Peyer's patch (tissue), 4 donors: Measurements from ENCODE around the gene GTPBP10. TPM values are rescaled to one million over a fixed set of nuclear protein-coding genes. Genes with fewer than 3 reads are reported as not detected.
"Not testable (repeated sequence)": the region's sequence is repeated elsewhere in the genome, so short reads cannot be mapped to it uniquely, and the experiment has no call there.

Source experiments
- DNase-seq, 3 donors: peaks; one replicate each; pipeline ENCODE4 v3.0.0-alpha.2; 2017 to 2019
- H3K27ac ChIP-seq, 4 donors: fragments of 200-600 bp; sonication (generic); one replicate each; pipeline ENCODE4 v1.5.1; 2016 to 2019
- H3K27me3 ChIP-seq, 2 donors: fragments of 200-600 bp; sonication (generic); one replicate each; pipeline ENCODE4 v1.5.1; 2019
- H3K36me3 ChIP-seq, 3 donors: fragments of 200-600 bp; sonication (generic); one replicate each; pipeline ENCODE4 v1.5.1; 2016 to 2019
- H3K4me1 ChIP-seq, 4 donors: fragments of 200-600 bp; sonication (generic); one replicate each; pipeline ENCODE4 v1.5.1; 2016 to 2019
- H3K4me3 ChIP-seq, 4 donors: fragments of 200-600 bp; sonication (generic); 1 replicate in 3 of 4; 2 replicates in 1 of 4; pipeline ENCODE4 v1.5.1; 2016 to 2019; ENCODE audit warnings: mild to moderate bottlenecking in 1 of 4
- H3K9me3 ChIP-seq, 4 donors: fragments of 200-600 bp; sonication (generic); one replicate each; pipeline ENCODE4 v1.5.1; 2016 to 2019; ENCODE audit warnings: mild to moderate bottlenecking in 1 of 4
- CTCF ChIP-seq, 6 experiments: fragments of 450-650 bp in 4 of 6; fragments of 200-600 bp in 2 of 6; sonication (generic) in 1 of 6; IDR thresholded peaks; one replicate each; pipeline ENCODE4 v1.5.1; 2017 to 2019; ENCODE audit warnings: antibody characterized with exemption in 6 of 6, mild to moderate bottlenecking in 3 of 6, moderate library complexity in 1 of 6
- POLR2A ChIP-seq, 2 donors: fragments of 450-650 bp; IDR thresholded peaks; one replicate each; pipeline ENCODE4 v1.5.1; 2017; ENCODE audit warnings: antibody characterized with exemption in 2 of 2, mild to moderate bottlenecking in 2 of 2, moderate library complexity in 2 of 2
- total RNA-seq, 4 donors: library from RNA; depleted of rRNA; stranded (reverse); fragments of >200 nt; gene quantifications; one replicate each; pipeline ENCODE4 v1.1.0, GENCODE V29; 2016

GTPBP10 gene
- total RNA-seq, 4 donors from 2014 or later = 11.6 to 24.8 (median 17.8) TPM

GRCh38 chr7:90322837-90323236, 23.7 kb upstream of the GTPBP10 start:
- Histone ChIP-seq H3K4me1 (peaks cover 0 to 8% (median 0%) of the 10 kb centered on the region in 4 donors), H3K27me3 (peaks cover 0 to 14% of the 10 kb centered on the region in 2 donors)
- DNase-seq = no peak

DNA sequence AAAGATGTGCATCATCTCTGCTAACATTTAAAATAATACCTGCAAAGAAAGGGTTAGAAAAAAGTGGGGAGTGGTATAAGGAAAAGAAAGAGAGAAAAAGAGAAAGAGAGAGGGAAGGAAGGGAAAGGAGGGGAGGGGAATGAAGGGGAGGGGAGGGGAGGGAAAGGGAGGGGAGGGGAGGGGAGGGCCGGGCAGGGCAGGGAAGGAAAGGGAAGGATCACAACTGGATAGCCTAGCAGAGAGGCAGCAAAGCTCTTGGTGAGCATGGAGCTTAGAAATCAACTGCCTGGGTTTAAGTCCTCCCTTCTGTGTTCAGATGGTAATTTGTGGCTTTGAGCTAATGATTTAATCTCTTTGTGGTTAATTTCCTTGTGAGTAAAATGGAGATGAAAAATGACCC, 20.0 kb upstream of the GTPBP10 start:
- no peak overlapping the region for H3K4me3 ChIP-seq
- TF ChIP-seq CTCF (IDR thresholded peaks at IDR 0.05) = no peak
- no peak for TF ChIP-seq POLR2A (IDR thresholded peaks at IDR 0.05)
- H3K4me1 ChIP-seq = no peaks in the 10 kb centered on the region
- H3K27me3 ChIP-seq = no peaks in the 10 kb centered on the region
- H3K27ac ChIP-seq = no peak overlapping the region
- no peaks in the 10 kb centered on the region for H3K36me3 ChIP-seq
- no peak for DNase-seq
- no peaks in the 10 kb centered on the region for H3K9me3 ChIP-seq

More at GRCh38 chr7:90322837-90323236, 23.7 kb upstream of the GTPBP10 start:
- Histone ChIP-seq H3K4me3 (no peak overlapping the region), H3K36me3 (no peaks in the 10 kb centered on the region), H3K9me3 (no peaks in the 10 kb centered on the region), H3K27ac (no peak overlapping the region)
- no peak for TF ChIP-seq CTCF (IDR thresholded peaks at IDR 0.05)
- TF ChIP-seq POLR2A (IDR thresholded peaks at IDR 0.05) = no peak

DNA sequence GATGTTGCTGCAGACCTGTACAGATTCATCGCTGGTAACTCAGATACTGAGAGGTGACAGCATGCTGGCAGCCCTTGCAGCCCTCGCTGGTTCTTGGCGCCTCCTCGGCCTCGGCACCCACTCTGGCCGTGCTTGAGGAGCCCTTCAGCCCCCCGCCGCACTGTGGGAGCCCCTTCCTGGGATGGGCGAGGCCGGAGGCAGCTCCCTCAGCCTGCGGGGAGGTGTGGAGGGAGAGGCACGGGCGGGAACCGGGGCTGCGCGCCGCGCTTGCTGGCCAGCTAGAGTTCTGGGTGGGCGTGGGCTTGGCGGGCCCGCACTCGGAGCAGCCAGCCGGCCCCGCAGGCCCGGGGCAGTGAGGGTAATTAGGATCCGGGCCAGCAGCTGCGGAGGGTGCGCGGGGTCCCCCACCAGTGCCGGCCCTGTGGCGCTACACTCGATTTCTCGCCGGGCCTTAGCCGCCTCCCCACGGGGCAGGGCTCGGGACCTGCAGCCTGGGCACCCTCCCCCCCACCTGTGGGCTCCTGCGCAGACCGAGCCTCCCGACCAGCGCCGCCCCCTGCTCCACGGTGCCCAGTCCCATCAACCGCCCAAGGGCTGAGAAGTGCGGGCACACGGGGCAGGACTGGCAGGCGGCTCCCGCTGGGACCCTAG, 12.2 kb upstream of the GTPBP10 start:
- no peaks in the 10 kb centered on the region for H3K27me3 ChIP-seq
- no peak for DNase-seq
- H3K36me3 ChIP-seq = no peaks in the 10 kb centered on the region
- H3K4me3 ChIP-seq = no peak overlapping the region
- TF ChIP-seq POLR2A (IDR thresholded peaks at IDR 0.05) = no peak
- TF ChIP-seq CTCF (IDR thresholded peaks at IDR 0.05) = no peak
- no peaks in the 10 kb centered on the region for H3K9me3 ChIP-seq
- H3K27ac ChIP-seq = no peak overlapping the region
- no peaks in the 10 kb centered on the region for H3K4me1 ChIP-seq

- H3K4me1 ChIP-seq, H3K9me3 ChIP-seq, DNase-seq, H3K36me3 ChIP-seq, H3K4me3 ChIP-seq, H3K27ac ChIP-seq, H3K27me3 ChIP-seq: not testable (repeated sequence)
These were observed 11.6 kb upstream of the GTPBP10 start for GRCh38 chr7:90334926-90335325.

GRCh38 chr7:90337106-90337505, 9.4 kb upstream of the GTPBP10 start:
- Histone ChIP-seq H3K4me3 (no peak overlapping the region), H3K9me3 (no peaks in the 10 kb centered on the region), H3K27me3 (no peaks in the 10 kb centered on the region), H3K36me3 (no peaks in the 10 kb centered on the region), H3K4me1 (no peaks in the 10 kb centered on the region), H3K27ac (no peak overlapping the region)
- DNase-seq = no peak
- TF ChIP-seq POLR2A (IDR thresholded peaks at IDR 0.05) = no peak
- no peak for TF ChIP-seq CTCF (IDR thresholded peaks at IDR 0.05)

DNA sequence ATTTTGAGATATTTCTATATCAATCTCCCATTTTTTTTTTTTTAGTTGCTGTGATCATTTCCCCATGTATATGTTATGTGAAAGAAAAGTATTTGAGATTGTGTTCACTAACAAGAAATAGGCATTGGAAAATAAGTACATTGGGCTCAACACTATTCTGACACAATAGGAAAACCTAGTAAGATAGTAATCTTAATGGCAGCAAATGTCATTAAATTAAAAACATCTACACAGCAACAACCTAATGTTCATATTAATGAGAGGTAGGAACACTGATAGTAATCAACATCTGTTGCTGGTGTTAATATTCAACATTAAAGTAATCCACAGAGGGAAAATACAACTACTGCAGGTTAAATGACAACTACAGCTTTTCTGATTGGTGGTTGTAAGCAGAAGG, 1.5 kb upstream of the GTPBP10 start:
- Histone ChIP-seq H3K4me1 (peaks cover 0 to 9% (median 2%) of the 10 kb centered on the region in 4 donors), H3K36me3 (no peaks in the 10 kb centered on the region), H3K27ac (peak overlapping the region in 1 of 4 donors; percentile 5), H3K4me3 (no peak overlapping the region), H3K27me3 (no peaks in the 10 kb centered on the region), H3K9me3 (no peaks in the 10 kb centered on the region)
- TF ChIP-seq CTCF (IDR thresholded peaks at IDR 0.05) = no peak
- no peak for TF ChIP-seq POLR2A (IDR thresholded peaks at IDR 0.05)
- no peak for DNase-seq
